Caki2 (cell line): ENCODE results near the gene KRT15. TPM values are rescaled to one million over a fixed set of nuclear protein-coding genes. Genes with fewer than 3 reads are reported as not detected.

Experiments used
- DNase-seq: peaks from one replicate; pipeline ENCODE4 v3.0.0-alpha.2; 2015; ENCODE audit warnings: low read depth
- in situ Hi-C: cut with HindIII; loops from 2 replicates; pipeline ENCODE4 v1.10.0; 2016; ENCODE audit warnings: low sequenced_read_pairs, low pct_unique_long_range_greater_than_20kb, mixed read lengths
- total RNA-seq: library from RNA; depleted of rRNA; stranded (reverse); fragments of >200 nt; shearing (Covaris generic); gene quantifications from 2 replicates; pipeline ENCODE4 v1.2.3, GENCODE V29; 2014; ENCODE audit warnings: low replicate concordance

The KRT15 gene
- total RNA-seq, 1 experiment from 2014 or later = 14.2 TPM

DNA sequence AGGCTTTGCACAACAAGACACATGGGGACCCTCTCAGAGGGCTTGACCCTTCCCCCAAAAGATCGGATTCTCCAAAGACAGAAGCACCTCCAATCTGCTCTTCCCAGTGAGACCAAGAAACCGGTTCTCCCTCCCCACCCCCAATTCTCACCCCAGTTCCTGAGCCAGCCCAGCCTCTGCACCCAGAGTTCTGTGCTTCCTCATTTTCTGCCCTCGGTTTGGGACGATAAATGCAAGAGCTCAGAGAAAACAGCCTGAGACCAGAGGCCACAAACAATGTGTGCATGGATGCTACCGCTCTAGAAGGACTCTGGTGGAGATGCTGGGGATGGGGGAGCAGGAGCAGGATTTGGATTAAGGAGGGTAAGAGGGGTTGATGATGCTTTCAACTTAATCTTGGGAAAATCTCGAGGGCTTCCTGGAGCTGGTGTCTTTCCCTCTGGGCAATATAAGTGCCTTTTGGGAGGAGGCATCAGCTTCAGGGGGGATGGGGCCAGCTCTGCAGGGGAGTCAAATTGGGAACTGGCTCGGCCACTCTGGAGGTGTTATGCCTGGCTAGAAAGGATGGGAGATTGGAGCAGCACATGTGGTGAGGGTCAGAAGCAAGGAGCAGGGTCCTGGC is 6.0 kb downstream of the KRT15 start:
- DNase-seq = no peak
- in situ Hi-C loops = no loop called here

DNA sequence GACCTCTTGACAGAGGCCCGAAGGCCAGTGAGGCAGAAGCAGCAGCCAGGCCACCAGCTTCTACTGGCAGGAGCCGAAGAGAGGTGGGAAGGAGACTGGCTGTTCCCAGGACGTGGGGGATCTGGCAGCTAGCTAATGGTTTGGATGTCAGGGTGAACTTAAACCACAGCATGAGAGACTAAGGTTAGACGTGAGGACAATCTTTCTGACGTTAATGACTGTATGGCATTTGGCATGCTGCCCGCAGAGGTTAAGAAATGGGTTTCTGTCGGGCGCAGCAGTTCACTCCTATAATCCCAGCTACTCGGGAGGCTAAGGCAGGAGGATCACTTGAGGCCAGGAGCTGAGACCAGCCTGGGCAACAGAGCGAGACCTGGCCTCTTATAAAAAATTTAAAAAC is 7.0 kb downstream of the KRT15 start:
- in situ Hi-C loops = no loop called here
- DNase-seq = no peak

DNA sequence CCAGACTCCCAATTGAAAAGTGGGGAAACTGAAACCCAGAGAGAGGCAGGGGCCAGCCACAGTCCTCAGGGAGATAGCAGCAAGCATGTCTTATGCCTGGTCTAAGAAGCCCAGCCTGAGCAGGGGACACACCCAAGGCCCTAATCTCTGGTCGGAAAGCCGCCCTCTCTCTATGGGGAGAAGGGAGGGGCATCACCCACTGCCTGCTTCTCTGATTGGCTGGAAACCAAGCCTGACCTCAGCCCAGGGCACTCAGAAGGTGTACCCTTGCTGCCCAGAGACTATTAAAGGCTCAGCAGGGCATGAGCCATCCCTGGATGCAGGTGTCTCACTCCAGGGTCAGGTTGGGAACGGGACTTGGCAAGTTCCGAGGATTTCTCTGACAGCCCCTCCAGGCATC is 7.6 kb downstream of the KRT15 start:
- no peak for DNase-seq
- in situ Hi-C loops = no loop called here

DNA sequence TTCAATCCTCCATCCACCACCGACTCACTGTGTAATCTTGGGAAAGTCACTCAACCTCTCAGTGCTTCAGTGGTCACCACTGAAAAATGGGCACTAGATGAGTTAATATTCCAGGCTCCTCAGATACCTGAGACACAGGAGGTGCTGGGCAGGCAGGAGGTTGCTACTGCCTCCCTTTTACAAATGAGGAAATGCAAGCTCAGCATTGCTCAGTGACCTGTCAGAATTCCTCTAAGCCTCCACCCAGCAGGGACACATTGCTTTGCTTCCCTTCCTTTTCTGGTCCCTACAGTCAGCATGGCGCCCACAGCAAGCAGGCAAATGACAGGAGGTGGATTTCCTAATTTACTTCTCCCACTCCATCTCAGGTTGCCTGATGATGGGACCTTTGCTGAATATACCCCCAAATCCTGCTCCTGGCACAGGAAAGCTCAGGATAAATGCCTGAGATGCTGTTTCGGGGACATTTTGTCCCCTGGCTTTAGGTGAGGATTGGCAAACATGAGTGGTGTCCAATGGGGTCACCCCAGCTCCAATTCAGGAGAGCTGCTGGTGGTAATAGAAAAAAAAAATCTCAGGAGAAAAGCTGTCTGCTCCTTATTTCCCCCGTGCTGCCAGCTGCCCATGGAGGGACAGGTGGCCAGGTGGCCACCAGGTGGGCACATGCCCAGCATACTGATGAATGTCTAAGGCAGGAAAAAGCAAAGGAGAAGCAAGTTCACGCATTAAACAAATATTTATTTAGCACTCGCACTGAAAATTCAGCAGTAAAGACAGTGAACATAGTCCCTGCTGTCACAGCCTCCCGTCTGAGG is 8.2 kb downstream of the KRT15 start:
- in situ Hi-C loops = no loop called here
- DNase-seq = no peak

- no peak for DNase-seq
- in situ Hi-C loops = no loop called here
Measured at GRCh38 chr17:41507315-41507880, 11.3 kb downstream of the KRT15 start.

GRCh38 chr17:41505809-41506767 is 12.6 kb downstream of the KRT15 start:
- in situ Hi-C loops = no loop called here
- no peak for DNase-seq

- no peak for DNase-seq
Measured at GRCh38 chr17:41505007-41505808, 13.5 kb downstream of the KRT15 start, which contains the start of gene KRT13. Gene KRT13, minus strand, starts transcription at chr17:41505612. Its CDS starts 62 bp downstream, at chr17:41505550.

GRCh38 chr17:41504246-41504977 is 14.3 kb downstream of the KRT15 start:
- no peak for DNase-seq
- in situ Hi-C loops = no loop called here

More at GRCh38 chr17:41505007-41505808, 13.5 kb downstream of the KRT15 start, which contains the start of gene KRT13:
- in situ Hi-C loops = no loop called here

- no peak for DNase-seq
- in situ Hi-C loops = no loop called here
Measured at GRCh38 chr17:41503202-41503601, 15.5 kb downstream of the KRT15 start.

DNA sequence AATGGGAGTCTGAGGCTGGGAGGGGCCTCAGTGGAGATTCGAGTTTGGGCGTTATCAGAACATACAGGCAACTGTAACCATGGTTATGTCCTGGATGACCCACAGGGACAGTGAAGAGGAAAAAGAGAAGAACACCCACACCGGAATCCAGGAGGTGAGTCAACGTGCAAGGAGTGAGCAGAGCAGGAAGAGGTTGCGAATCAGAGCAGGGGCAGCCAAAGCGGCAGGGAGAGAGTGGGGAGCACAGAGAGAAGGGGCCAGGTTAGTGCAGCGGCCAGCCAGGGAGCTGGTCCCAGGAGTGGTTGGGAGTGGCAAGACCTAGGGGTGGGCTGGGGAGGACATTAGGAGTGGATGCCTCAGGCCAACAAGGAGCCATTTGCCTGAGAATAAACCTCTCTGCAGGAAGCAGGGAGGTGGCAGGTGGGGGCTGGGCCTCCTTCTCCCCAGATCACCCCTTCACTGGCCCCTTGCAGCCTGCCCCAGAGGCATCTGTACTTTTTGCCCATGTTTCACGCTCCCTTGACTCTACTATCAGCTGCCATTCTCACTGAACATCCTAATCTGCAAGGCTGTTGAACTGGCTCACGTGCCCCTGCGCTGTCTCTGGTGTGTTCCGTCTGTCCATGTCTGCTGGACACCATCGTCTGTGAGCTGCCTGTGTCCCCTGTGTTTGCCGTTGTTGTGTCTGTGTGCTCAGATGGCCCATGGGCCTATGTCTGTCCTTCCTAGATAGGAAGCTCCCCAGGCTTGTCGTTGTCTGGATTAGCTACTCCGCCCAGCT is 18.4 kb downstream of the KRT15 start:
- peak; percentile 73 for DNase-seq
- in situ Hi-C loops = no loop called here

- DNase-seq = no peak
- in situ Hi-C loops = no loop called here
Measured at GRCh38 chr17:41499714-41500113, 19.0 kb downstream of the KRT15 start.

DNA sequence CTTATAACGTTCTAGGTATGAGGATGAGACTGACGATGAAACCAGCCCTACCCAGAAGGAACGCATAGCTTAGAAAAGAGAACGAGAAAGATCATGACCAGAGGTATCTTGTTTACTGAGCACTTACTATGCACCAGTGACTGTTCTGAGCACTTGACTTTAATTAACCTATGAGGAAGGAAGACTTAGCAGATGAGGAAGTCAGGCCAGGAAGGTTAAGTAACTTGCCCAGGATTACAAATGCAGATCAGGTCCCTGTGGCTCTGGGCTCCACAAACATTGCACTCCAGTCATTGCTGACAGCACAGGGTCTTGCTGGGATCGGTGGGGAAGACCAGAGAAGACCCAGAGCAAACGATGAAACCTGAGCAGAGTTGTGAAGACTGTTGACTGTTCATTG is 20.4 kb downstream of the KRT15 start:
- in situ Hi-C loops = no loop called here
- no peak for DNase-seq

DNA sequence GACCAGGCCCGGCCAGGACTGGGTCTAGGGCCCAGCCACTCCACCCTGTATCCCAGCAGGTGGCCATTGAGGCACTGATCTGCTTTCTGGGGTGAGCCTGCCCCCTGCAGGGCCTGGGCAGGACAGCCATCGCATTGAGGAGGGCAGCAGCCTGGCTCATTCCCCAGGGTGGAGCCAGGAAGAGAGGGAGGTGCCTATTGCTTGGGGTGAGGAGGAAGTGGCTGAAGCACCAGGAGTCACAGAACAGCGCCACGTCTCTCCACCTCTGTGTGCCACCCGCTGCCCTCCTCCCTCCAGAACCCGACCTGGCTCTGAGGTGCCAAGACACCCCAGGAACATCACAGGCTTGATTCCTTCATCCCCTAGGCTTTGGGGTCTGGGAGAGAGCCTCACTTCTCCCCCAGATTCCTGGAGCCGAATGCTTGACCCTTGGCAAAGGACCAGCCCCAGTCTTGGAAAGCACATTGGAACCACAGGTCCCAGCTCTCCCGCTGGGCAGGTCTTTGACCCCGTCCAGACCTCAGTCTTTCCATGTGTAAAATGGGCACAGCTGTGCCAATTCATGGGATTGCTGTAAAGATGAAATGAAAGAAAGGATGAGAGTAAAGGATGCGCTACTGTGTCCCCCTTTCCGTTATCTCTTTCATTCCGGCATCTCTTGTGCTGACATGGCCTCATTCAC is 21.7 kb downstream of the KRT15 start:
- in situ Hi-C loops = no loop called here
- DNase-seq = peak; percentile 89

DNA sequence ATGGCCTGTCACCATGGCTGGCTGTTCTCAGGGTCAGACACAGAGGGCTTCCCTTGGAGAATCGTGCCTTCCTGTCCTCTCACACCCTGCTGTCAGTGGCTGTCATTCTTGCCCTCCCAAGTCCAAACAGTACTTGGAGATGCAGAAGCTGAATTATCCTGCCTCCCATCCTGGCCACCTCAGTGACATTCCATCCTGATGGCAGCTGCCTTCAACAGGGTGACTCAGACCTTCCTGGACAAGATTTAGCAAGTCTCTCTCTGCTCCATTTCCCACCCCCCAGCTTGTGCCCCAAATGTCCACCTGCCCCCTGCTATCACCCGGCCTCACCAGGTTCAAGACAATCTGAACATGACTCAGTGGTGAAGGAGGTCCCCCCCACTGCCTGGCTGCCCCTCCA is 24.2 kb downstream of the KRT15 start:
- in situ Hi-C loops = no loop called here

DNA sequence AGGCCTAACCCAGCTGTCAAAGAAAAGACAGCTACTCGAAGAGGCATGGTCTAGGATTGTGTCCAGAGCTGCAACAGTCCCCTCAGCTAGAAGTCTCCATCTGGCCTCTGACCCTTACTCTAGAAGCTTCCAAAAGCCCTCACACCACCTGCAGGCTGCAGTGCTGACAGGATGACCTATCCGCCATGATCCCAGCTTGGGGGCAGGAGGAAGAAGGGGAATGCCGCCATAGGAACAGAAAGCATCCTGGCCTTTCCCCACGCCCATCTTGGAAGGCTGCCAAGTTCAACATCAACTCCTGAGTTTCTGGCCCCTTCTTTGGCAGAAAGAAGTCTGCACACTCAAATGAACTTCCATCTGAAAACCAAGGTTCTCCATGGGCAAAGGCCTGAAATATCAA is 25.9 kb downstream of the KRT15 start:
- in situ Hi-C loops = no loop called here
- no peak for DNase-seq

More for the DNA sequence above, 24.2 kb downstream of the KRT15 start:
- no peak for DNase-seq

GRCh38 chr17:41492351-41492750 is 26.3 kb downstream of the KRT15 start:
- in situ Hi-C loops = no loop called here
- DNase-seq = no peak
